GM18517 (cell line): ENCODE measurements around the gene HOXC9.

Source experiments
- ATAC-seq: cut with Tn5 transposase; IDR thresholded peaks from one replicate; pipeline ENCODE4 v1.9.1; 2021; ENCODE audit warnings: mild to moderate bottlenecking, moderate library complexity; ENCODE audit not compliant: unreplicated experiment

The HOXC9 gene

GRCh38 chr12:53963005-53963404 lies 37.0 kb upstream of the HOXC9 start:
- no peak for ATAC-seq

- no peak for ATAC-seq
These were observed 36.3 kb upstream of the HOXC9 start for GRCh38 chr12:53963434-53964314.

GRCh38 chr12:53964315-53964713 lies 35.6 kb upstream of the HOXC9 start:
- no peak for ATAC-seq

GRCh38 chr12:53965281-53966084 lies 34.5 kb upstream of the HOXC9 start:
- no peak for ATAC-seq

- no peak for ATAC-seq
These were observed 33.9 kb upstream of the HOXC9 start for GRCh38 chr12:53966085-53966384.

- no peak for ATAC-seq
These were observed 33.4 kb upstream of the HOXC9 start for GRCh38 chr12:53966385-53967133.

- ATAC-seq, result no peak
These were observed 32.5 kb upstream of the HOXC9 start for GRCh38 chr12:53967421-53967925.

- ATAC-seq, result no peak
These were observed 31.5 kb upstream of the HOXC9 start for GRCh38 chr12:53968214-53969127.

- ATAC-seq, result no peak
These were observed 30.2 kb upstream of the HOXC9 start for GRCh38 chr12:53969588-53970259.

- no peak for ATAC-seq
These were observed 29.5 kb upstream of the HOXC9 start for GRCh38 chr12:53970451-53970850.

- no peak for ATAC-seq
These were observed 28.8 kb upstream of the HOXC9 start for GRCh38 chr12:53971129-53971528.

GRCh38 chr12:53971686-53972085 lies 28.3 kb upstream of the HOXC9 start:
- no peak for ATAC-seq

GRCh38 chr12:53972152-53972702 lies 27.7 kb upstream of the HOXC9 start:
- no peak for ATAC-seq

- no peak for ATAC-seq
These were observed 27.2 kb upstream of the HOXC9 start, which contains the start of gene HOXC11 for GRCh38 chr12:53972722-53973235. TSS of gene HOXC11 (plus strand) at chr12:53973126. CDS start at chr12:53973242, 116 bp downstream.

- no peak for ATAC-seq
These were observed 26.5 kb upstream of the HOXC9 start for GRCh38 chr12:53973236-53974042.

GRCh38 chr12:53974084-53975063 lies 25.6 kb upstream of the HOXC9 start, which contains the start of gene HOTAIR:
TSS of gene HOTAIR (minus strand) at chr12:53974954.
- ATAC-seq, result no peak

GRCh38 chr12:53975064-53975471 lies 24.9 kb upstream of the HOXC9 start:
- no peak for ATAC-seq
